Fibroblast of skin of left quadriceps (primary cell): Measurements from ENCODE around the gene DYNLT4.
A peak's percentile ranks its signal among the peaks of the same experiment; 100 is the strongest.
"Not testable (repeated sequence)": the region's sequence is repeated elsewhere in the genome, so short reads cannot be mapped to it uniquely, and the experiment has no call there.

ENCODE experiments used
- DNase-seq, 2 experiments: peaks; one replicate each; pipeline ENCODE4 v3.0.0-alpha.2; 2013; ENCODE audit warnings: low read depth in 2 of 2

DYNLT4 gene

GRCh38 chr1:44828841-44829440 lies 21.8 kb upstream of the DYNLT4 start:
- no peak for DNase-seq

DNA sequence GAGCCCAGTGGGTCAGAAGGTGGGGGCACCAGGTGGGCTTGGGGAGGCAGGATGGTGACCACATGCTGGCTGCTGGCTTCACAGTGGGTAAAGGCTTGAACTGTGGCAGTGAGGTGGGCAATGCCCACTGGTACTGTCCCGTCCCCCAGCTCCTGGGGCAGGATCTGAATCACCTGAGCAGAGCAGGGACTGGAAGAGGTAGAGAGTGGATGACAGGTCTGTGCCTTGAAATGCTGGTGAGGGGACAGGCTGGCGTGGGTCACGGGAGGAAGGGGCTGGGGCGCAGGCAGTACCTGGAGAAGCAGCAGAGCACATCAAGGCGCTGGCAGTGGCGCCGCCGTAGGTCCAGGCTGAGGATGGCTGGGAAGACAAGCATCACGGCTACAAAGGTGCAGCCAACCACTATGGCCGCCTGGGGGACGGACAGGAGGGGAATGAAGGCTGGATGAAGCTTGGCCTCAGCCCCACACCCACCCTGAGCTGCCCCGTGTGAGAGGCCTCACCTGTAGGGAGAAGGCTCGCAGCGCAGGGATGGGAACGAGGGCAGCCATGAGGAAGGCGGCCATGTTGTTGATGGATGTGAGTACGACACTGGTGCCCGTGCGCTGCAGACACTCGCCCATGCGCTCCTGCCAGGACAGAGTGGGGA lies 21.0 kb upstream of the DYNLT4 start:
- DNase-seq: no peak

GRCh38 chr1:44827197-44828002 lies 20.2 kb upstream of the DYNLT4 start:
- no peak for DNase-seq

DNA sequence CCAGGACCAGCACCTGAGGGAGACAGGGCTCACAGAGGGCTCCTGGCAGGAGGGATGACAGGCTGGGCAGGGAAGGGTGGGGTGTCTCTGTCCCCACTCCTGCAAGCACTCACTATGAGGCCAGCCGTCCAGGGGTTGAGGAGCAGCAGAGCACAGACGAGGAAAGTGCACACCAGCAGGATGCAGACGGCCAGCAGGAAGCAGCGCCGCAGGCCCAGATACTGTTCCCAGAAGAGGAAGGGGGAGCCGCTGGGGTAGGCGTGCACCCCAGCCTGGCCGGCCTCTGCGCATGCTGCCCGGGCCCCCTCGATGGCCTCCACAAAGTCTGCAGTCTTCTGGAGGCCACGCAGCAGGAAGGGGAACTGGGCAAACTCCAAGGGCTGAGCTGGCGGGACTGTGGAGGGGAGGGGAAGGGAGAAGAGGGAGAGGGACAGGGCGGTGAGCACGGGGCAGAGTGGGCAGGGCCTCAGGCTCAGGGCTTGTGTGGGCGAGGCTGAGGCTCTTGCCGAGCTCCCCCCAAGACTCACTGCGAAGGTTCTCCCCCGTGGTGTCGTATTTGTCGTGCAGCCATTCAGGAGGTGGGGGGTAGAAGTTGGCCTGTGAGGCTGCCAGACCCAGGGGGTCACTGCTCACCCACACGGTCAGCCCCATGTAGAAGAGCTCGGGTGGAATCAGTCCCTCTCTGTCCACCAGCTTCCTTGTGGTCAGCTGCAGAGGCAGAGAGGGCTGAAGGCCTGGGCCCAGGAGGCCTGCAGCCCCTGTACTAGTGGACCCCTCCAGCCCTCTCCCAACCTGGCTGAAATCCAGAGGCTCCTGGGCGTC lies 19.4 kb upstream of the DYNLT4 start:
- DNase-seq: no peak

DNA sequence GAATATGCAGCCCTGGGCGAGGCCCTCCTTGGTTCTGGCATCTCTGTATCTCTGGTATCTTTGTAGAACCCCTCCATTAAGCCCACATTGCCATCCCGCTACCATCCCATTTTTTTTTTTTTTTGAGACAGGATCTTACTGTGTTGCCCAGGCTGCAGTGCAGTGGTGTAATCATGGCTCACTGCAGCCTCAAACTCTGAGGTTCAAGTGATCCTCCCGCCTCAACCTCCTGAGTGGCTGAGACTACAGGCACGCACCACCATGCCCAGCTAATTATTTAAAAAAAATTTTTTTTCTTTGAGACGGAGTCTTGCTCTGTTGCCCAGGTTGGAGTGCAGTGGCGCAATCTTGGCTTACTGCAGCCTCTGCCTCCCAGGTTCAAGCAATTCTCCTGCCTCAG lies 17.2 kb upstream of the DYNLT4 start:
- DNase-seq: not testable (repeated sequence)

- DNase-seq: no peak
Observed at GRCh38 chr1:44822981-44823451, 15.9 kb upstream of the DYNLT4 start.

DNA sequence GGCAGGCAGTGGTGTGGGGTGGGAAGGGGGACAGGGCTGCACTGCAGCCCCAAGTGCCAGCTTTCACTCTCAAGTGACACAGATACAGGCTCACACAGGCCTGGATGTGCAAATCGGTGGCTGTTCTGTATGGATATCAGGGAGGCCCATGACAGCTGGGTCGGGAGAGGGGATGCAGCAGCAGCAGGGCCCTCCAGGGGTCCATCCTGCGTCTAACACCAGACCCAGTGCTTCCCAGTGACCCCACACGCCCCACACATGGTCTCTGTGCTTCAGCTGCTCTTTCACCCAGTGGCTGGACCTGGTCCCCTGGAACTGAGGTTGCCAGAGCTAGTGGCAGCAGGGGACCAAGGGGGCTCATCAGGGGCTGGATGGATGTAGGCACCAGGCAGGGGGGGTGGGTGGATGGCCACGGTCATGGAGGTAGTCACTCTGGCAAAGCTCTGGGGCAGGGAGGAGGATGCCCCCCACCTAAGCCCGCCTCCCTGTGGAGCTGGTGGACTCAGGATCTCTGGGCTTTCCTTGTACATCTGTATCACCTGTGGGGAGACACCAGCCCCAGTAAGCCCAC lies 15.1 kb upstream of the DYNLT4 start:
- no peak for DNase-seq

- DNase-seq: no peak
Observed at GRCh38 chr1:44821240-44821715, 14.1 kb upstream of the DYNLT4 start.

DNA sequence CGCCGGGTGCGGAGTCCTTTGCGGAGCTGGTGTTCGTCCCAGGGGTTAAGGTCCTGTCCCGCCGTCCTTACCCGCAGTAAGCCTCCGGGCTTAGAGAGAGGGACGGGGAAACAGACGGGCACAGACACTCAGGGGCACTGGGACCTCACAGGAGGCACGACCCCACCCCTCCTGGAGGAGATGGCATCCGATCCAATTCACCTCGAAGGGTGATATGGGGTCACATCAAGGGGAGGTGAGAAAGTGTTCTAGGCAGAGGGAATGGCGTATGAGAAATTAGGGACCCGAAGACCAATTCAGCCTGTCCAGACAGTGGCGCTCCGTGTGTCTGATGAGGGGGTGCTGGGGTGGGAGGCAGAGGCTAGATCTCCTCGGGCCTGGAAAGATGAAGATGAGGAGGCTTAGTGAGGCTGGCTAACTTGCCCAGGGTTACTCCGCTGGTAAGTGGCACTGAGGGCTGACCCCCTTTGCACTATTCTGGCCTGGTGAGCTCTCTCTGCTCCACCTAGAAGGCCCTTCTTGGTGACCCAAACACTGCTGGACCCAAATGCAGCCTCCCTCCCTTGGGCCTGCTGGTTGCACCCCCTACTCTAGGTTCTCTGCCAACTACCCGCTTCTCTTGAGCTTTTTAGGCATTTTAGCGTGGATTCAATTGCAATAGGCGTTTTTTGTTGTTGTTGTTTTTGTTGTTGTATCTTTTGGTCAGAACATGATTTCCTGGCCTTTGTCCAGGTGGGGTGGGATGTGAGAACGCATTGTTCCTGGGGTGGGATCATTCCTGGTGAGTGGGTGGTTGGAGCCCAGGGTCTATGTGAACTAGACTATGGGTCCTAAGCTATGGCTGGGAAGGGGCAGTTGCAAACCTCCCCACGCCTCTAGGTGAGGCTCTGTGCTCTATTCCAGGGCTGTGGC lies 13.4 kb upstream of the DYNLT4 start:
- no peak for DNase-seq

- peak; percentile 96 for DNase-seq
Observed at GRCh38 chr1:44819608-44820327, 12.6 kb upstream of the DYNLT4 start.

DNA sequence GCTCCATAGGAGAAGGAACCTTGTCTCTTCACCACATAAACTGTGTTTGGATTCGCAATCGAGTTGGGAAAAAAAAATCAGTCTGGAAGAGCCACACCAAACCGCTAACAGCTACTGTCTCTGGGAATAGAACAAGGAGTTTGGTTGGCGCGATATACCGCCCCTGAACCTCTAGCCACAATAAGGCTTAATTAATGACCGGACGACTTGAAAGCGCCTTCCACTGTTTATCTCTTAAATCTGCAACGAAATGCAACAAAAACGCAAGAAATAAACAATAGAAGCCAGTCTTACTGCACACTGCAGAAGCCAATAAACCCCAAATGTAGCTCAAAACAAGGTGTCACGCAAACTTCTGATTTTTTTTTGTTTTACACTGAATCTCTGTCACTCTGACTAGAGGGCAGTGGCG lies 12.1 kb upstream of the DYNLT4 start:
- DNase-seq: no peak

GRCh38 chr1:44817771-44818495 lies 10.8 kb upstream of the DYNLT4 start:
- no peak for DNase-seq

GRCh38 chr1:44817307-44817706 lies 10.2 kb upstream of the DYNLT4 start:
- DNase-seq: no peak

- not testable (repeated sequence) for DNase-seq
Observed at GRCh38 chr1:44815926-44816325, 8.8 kb upstream of the DYNLT4 start.

DNA sequence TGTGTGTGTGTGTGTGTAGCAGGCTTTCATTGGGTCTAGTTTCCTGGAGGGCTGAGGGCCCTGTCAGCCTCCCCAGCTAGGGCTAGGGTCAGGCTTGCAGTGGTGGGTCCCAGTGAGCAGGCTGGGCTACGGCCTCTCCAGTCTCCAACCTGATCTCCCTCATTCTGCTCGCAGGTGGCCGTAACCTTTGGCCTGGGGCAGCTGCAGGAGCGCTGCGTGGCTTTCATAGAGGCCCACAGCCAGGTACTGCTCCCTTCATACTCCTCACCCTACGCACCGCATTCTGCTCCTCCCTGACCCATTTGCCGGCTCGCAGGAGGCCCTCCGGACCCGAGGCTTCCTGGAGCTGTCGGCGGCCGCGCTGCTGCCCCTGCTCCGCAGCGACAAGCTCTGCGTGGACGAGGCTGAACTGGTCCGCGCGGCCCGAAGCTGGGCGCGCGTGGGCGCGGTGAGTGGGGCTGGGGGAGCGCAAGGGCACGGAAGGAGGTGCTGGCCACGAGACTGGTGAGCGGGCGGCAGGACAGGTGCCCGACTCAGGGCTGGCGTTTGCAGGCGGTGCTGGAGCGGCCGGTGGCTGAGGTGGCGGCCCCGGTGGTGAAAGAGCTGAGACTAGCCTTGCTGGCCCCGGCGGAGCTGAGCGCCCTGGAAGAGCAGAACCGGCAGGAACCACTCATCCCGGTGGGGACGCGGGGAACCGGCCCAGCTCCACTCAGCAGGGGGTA lies 5.8 kb upstream of the DYNLT4 start:
- no peak for DNase-seq

DNA sequence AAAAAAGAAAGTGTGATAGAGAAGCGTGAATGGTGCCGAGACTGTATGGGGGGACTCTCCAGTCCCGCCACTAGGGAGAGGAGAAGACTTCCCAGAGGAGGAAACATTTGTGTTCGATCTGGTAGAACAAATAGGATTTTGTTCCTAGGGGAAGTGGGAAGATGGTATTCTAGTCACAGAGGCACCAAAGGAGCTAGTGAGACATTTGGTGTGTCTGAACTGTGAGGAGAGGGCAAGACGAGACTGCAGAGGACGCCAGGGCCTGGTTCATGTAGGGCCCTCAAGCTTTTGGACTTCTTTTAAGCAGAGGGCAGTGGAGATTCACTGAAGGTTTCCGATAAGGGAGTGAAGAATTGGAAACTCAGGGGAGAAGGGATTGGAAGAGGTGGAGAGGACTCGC lies 4.1 kb upstream of the DYNLT4 start:
- no peak for DNase-seq

GRCh38 chr1:44810762-44811105 lies 3.6 kb upstream of the DYNLT4 start:
- DNase-seq: not testable (repeated sequence)

DNA sequence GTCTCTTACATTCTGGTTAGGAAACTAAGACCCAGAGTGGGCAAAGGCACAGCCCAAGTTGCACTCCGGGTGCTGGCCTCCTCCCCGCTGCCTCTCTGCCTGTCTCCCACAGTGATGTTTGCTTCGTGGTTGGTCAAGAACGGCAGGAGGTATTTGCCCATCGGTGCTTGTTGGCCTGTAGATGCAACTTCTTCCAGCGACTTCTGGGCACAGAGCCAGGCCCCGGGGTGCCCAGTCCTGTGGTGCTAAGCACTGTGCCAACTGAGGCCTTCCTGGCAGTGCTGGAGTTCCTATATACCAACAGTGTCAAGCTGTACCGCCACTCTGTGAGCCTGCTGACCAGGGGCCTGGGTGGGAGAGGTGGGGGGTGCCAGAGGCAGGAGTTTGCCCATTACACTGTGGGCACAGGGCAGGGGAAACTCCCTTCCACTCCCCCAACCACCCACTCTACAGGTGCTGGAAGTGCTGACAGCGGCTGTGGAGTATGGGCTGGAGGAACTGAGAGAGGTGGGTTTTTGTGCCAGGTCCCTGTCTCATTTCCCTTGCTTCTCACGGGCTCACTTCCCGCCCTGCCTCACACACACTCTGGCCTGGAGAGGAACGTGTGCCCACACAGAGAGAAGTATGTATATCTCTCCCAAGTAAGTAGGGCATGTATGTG lies 3.1 kb upstream of the DYNLT4 start:
- DNase-seq: no peak
